WTC11 (cell line): ENCODE measurements around the gene OVOL3. TPM values are rescaled to one million over a fixed set of nuclear protein-coding genes. Genes with fewer than 3 reads are reported as not detected.
"Not testable (repeated sequence)": the region's sequence is repeated elsewhere in the genome, so short reads cannot be mapped to it uniquely, and the experiment has no call there.

Source experiments
- ATAC-seq: fragments of 200-7000 bp; cut with Tn5 transposase; 2 replicates; pipeline ENCODE4 v1.10.0; 2021; ENCODE audit warnings: mild to moderate bottlenecking, moderate library complexity
- CTCF ChIA-PET: fragments of 300-600 bp; sonication (Branson Sonifier 250); formaldehyde crosslinking; loops from one replicate; lab custom pipeline; 2021; ENCODE audit warnings: antibody characterized with exemption; lab: Charles Lee
- POLR2A ChIA-PET: fragments of 350-600 bp; sonication (Branson Sonifier 250); formaldehyde crosslinking; loops from one replicate; lab custom pipeline; 2021; ENCODE audit warnings: antibody characterized with exemption; lab: Charles Lee
- DNase-seq: peaks from one replicate; pipeline ENCODE4 v3.0.0; 2021; ENCODE audit warnings: low spot score
- H3K27ac Mint-ChIP-seq: 2 replicates; pipeline ENCODE4 v1.8.0; 2021; ENCODE audit warnings: mixed read lengths
- H3K27me3 Mint-ChIP-seq: 2 replicates; pipeline ENCODE4 v1.8.0; 2021; ENCODE audit warnings: low read depth, mild to moderate bottlenecking, moderate library complexity, mixed read lengths
- H3K36me3 Mint-ChIP-seq: 2 replicates; pipeline ENCODE4 v1.8.0; 2021; ENCODE audit warnings: mixed read lengths
- H3K4me1 Mint-ChIP-seq: 2 replicates; pipeline ENCODE4 v1.8.0; 2022; ENCODE audit warnings: mixed read lengths
- H3K4me3 Mint-ChIP-seq: 2 replicates; pipeline ENCODE4 v1.8.0; 2021; ENCODE audit warnings: mild to moderate bottlenecking, moderate library complexity, mixed read lengths
- H3K9me3 Mint-ChIP-seq: 2 replicates; pipeline ENCODE4 v1.8.0; 2021; ENCODE audit warnings: mixed read lengths
- ARID4B ChIP-seq: sonication (generic); formaldehyde crosslinking; IDR thresholded peaks from 2 replicates; pipeline ENCODE4 v1.8.0; 2023; ENCODE audit warnings: missing genetic modification reagents, mild to moderate bottlenecking, borderline replicate concordance
- ATF3 ChIP-seq: sonication (generic); formaldehyde crosslinking; conservative IDR thresholded peaks from 2 replicates; pipeline ENCODE4 v1.8.1; 2022; ENCODE audit warnings: mild to moderate bottlenecking, missing genetic modification reagents
- CREM ChIP-seq: sonication (generic); formaldehyde crosslinking; IDR thresholded peaks from 2 replicates; pipeline ENCODE4 v1.8.1; 2022; ENCODE audit warnings: mild to moderate bottlenecking, missing genetic modification reagents, moderate library complexity
- E2F1 ChIP-seq: sonication (generic); formaldehyde crosslinking; IDR thresholded peaks from 2 replicates; pipeline ENCODE4 v1.8.0; 2022; ENCODE audit warnings: mild to moderate bottlenecking, missing genetic modification reagents
- FOXK1 ChIP-seq: sonication (generic); formaldehyde crosslinking; IDR thresholded peaks from 2 replicates; pipeline ENCODE4 v1.8.0; 2022; ENCODE audit warnings: mild to moderate bottlenecking, moderate library complexity, missing genetic modification reagents
- GABPB1 ChIP-seq: sonication (generic); formaldehyde crosslinking; IDR thresholded peaks from 2 replicates; pipeline ENCODE4 v1.8.1; 2023; ENCODE audit warnings: mild to moderate bottlenecking, missing genetic modification reagents
- GRHL2 ChIP-seq: fragments of 250-450 bp; sonication (Bioruptor Pico); IDR thresholded peaks from 2 replicates; pipeline ENCODE4 v1.8.0; 2022; ENCODE audit warnings: mild to moderate bottlenecking, moderate library complexity; ENCODE audit not compliant: insufficient replicate concordance, severe bottlenecking
- HMGA2 ChIP-seq: fragments of 250-450 bp; sonication (Bioruptor Pico); IDR thresholded peaks from 2 replicates; pipeline ENCODE4 v1.4.0; 2021; ENCODE audit warnings: mild to moderate bottlenecking, moderate library complexity
- JAZF1 ChIP-seq: fragments of 250-450 bp; sonication (Bioruptor Pico); IDR thresholded peaks from 2 replicates; pipeline ENCODE4 v1.9.0; 2021; ENCODE audit warnings: moderate library complexity, mild to moderate bottlenecking, inconsistent platforms
- KAT7 ChIP-seq: sonication (generic); formaldehyde crosslinking; IDR thresholded peaks from 2 replicates; pipeline ENCODE4 v1.8.1; 2023; ENCODE audit warnings: missing genetic modification reagents, mild to moderate bottlenecking, borderline replicate concordance
- NR3C1 ChIP-seq: sonication (generic); formaldehyde crosslinking; conservative IDR thresholded peaks from 2 replicates; pipeline ENCODE4 v1.8.1; 2023; ENCODE audit warnings: low read depth, mild to moderate bottlenecking, missing genetic modification reagents
- RELA ChIP-seq: sonication (generic); formaldehyde crosslinking; IDR thresholded peaks from 2 replicates; pipeline ENCODE4 v1.8.1; 2022; ENCODE audit warnings: missing genetic modification reagents, mild to moderate bottlenecking, borderline replicate concordance
- SMAD4 ChIP-seq: sonication (generic); formaldehyde crosslinking; IDR thresholded peaks from 2 replicates; pipeline ENCODE4 v1.8.0; 2022; ENCODE audit warnings: mild to moderate bottlenecking, missing genetic modification reagents
- SP1 ChIP-seq: sonication (generic); formaldehyde crosslinking; conservative IDR thresholded peaks from 2 replicates; pipeline ENCODE4 v1.8.1; 2022; ENCODE audit warnings: missing genetic modification reagents
- TP53 ChIP-seq: sonication (generic); formaldehyde crosslinking; IDR thresholded peaks from 2 replicates; pipeline ENCODE4 v1.8.1; 2023; ENCODE audit warnings: mild to moderate bottlenecking, missing genetic modification reagents
- ZBTB21 ChIP-seq: sonication (generic); formaldehyde crosslinking; IDR thresholded peaks from 2 replicates; pipeline ENCODE4 v1.8.1; 2023; ENCODE audit warnings: mild to moderate bottlenecking, missing genetic modification reagents, borderline replicate concordance
- ZMAT4 ChIP-seq: fragments of 250-450 bp; sonication (Bioruptor Pico); IDR thresholded peaks from 2 replicates; pipeline ENCODE4 v1.9.0; 2021; ENCODE audit warnings: mild to moderate bottlenecking
- ZNF512 ChIP-seq: sonication (generic); formaldehyde crosslinking; IDR thresholded peaks from 2 replicates; pipeline ENCODE4 v1.8.1; 2022; ENCODE audit warnings: missing genetic modification reagents, borderline replicate concordance
- ZSCAN18 ChIP-seq: fragments of 250-450 bp; sonication (Bioruptor Pico); IDR thresholded peaks from 2 replicates; pipeline ENCODE4 v2.1.2; 2022; ENCODE audit warnings: mild to moderate bottlenecking, moderate library complexity
- total RNA-seq: library from RNA; stranded (reverse); gene quantifications from 3 replicates; pipeline ENCODE4 v1.2.3, GENCODE V29; 2021

Gene OVOL3
- total RNA-seq, 1 experiment from 2014 or later = not detected

GRCh38 chr19:36068810-36069499, 42.0 kb upstream of the OVOL3 start:
- H3K4me3 Mint-ChIP-seq, ATAC-seq, H3K4me1 Mint-ChIP-seq, POLR2A ChIA-PET, CTCF ChIA-PET, H3K27me3 Mint-ChIP-seq, H3K9me3 Mint-ChIP-seq, H3K27ac Mint-ChIP-seq, DNase-seq: not testable (repeated sequence)
- H3K36me3 Mint-ChIP-seq = peaks cover 75% of the 10 kb centered on the region

- Mint-ChIP-seq H3K4me1 (no peaks in the 10 kb centered on the region), H3K27ac (no peak overlapping the region), H3K27me3 (no peaks in the 10 kb centered on the region), H3K36me3 (peaks cover 57% of the 10 kb centered on the region), H3K4me3 (no peak overlapping the region), H3K9me3 (0 out of 2 replicates have a peak, but pooled peaks cover 7% of the 10 kb centered on the region)
- no peak for DNase-seq
- POLR2A ChIA-PET = no interaction called here
- TF ChIP-seq NR3C1 (CRISPR knock-in tag) (no peak), CREM (CRISPR knock-in tag) (no peak), ZBTB21 (no peak), ARID4B (CRISPR knock-in tag) (no peak), FOXK1 (no peak), GABPB1 (CRISPR knock-in tag) (no peak), SP1 (CRISPR knock-in tag) (no peak), ZNF512 (no peak), JAZF1 (CRISPR knock-in tag) (no peak), ZSCAN18 (CRISPR knock-in tag) (no peak), SMAD4 (CRISPR knock-in tag) (no peak), TP53 (no peak), RELA (no peak), E2F1 (no peak), ATF3 (CRISPR knock-in tag) (no peak), KAT7 (CRISPR knock-in tag) (no peak), ZMAT4 (CRISPR knock-in tag) (no peak), GRHL2 (CRISPR knock-in tag) (no peak), HMGA2 (no peak)
- TF ChIP-seq, all 79 proteins: peak for 0
- CTCF ChIA-PET = no interaction called here
- no peak for ATAC-seq
Observed at GRCh38 chr19:36072081-36072480, 38.9 kb upstream of the OVOL3 start.
